ENCODE measurements around the gene PCNA.

PCNA gene

DNA sequence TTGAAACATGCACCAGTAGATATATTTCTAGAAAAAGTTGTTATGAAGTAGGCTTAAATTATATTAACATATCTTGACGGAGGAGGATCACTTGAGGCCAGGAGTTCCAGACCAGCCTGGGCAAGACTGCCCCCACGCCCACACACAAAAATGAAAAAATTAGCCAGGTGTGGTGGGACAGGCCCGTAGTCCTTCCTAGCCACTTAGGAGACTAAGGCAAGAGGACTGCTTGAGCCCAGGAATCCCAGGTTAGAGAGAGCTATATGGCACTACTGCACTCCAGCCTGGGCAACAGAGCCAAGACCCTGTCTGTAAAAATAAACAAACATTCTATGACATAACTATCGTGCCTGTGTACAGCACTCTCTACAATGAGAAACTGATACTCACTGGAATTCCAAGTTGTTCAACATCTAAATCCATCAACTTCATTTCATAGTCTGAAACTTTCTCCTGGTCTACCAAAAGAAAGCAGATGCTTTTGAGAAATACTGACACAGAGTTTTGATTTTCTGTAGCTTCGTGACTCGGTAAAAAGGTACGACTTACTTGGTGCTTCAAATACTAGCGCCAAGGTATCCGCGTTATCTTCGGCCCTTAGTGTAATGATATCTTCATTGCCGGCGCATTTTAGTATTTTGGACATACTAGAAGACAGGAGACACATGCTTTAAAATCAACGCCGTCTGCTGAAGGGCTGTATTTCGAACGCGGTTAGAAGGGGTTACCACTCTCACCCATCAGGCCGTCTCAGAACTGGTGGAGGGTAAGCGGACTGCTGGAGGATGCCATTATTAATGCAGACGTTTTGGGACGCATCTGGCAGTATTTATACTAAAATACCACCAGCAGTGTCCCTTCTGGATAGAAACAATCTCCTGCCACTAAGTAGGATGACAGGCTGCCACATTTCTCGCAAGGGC, 1.3 kb downstream of the PCNA start:
- TF ChIP-seq, protein P1, sequence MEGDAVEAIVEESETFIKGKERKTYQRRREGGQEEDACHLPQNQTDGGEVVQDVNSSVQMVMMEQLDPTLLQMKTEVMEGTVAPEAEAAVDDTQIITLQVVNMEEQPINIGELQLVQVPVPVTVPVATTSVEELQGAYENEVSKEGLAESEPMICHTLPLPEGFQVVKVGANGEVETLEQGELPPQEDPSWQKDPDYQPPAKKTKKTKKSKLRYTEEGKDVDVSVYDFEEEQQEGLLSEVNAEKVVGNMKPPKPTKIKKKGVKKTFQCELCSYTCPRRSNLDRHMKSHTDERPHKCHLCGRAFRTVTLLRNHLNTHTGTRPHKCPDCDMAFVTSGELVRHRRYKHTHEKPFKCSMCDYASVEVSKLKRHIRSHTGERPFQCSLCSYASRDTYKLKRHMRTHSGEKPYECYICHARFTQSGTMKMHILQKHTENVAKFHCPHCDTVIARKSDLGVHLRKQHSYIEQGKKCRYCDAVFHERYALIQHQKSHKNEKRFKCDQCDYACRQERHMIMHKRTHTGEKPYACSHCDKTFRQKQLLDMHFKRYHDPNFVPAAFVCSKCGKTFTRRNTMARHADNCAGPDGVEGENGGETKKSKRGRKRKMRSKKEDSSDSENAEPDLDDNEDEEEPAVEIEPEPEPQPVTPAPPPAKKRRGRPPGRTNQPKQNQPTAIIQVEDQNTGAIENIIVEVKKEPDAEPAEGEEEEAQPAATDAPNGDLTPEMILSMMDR (IDR thresholded peaks at IDR 0.05; ENCODE audit: low read depth, low read length), result no peak
- H3K4me3 ChIP-seq (replicated peaks in 1 of 2; ENCODE audit: low read depth in 2 of 2, low read length in 2 of 2), result peak overlapping the region; percentile 77 to 97
- no peak for DNase-seq (ENCODE audit: low read depth in 2 of 2)

DNA sequence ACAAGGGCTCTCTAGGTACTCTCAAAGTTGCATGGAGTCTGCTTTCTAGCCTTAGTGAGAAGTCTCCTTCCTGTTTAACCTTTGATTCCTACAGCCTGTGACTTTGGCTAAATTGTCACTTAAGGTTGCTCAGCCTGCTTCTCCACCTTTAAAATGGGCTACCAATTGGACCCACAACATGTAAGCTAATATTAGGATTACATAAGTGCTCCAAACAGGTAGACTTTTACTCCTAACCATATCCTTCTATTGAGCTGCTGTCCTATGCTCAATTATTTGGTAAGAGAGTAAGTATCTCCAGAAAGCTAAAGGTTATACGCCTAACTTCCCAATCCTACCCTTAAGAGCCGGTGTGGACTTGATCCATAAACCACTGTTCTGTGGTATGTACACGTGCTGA, 2.9 kb downstream of the PCNA start:
- TF ChIP-seq, protein P1 (IDR thresholded peaks at IDR 0.05; ENCODE audit: low read depth, low read length), result no peak
- DNase-seq (ENCODE audit: low read depth in 2 of 2), result no peak
- no peak overlapping the region for H3K4me3 ChIP-seq (replicated peaks in 1 of 2; ENCODE audit: low read depth in 2 of 2, low read length in 2 of 2)

DNA sequence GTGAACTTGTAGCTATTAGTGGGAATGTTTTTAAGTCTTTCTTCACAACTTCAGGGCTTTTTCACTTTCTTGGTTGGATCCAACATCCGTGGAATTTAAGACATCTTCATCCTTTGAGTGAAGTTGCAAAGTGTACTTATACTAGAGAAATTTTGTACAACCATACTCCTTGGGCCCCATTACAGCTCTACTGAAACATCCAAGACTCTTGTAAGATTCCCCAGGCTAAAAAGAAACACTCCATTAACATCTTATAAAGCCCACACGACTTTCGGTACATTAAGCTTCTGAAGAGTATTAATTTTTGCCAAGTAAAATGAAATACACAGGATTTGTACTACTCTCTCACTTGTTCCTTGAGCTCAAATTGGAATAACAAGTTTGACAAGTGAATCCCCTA, 5.4 kb downstream of the PCNA start:
- DNase-seq (ENCODE audit: low read depth in 2 of 2), result no peak
- TF ChIP-seq, protein P1 (IDR thresholded peaks at IDR 0.05; ENCODE audit: low read depth, low read length), result no peak
- H3K4me3 ChIP-seq (replicated peaks in 1 of 2; ENCODE audit: low read depth in 2 of 2, low read length in 2 of 2), result no peak overlapping the region

DNA sequence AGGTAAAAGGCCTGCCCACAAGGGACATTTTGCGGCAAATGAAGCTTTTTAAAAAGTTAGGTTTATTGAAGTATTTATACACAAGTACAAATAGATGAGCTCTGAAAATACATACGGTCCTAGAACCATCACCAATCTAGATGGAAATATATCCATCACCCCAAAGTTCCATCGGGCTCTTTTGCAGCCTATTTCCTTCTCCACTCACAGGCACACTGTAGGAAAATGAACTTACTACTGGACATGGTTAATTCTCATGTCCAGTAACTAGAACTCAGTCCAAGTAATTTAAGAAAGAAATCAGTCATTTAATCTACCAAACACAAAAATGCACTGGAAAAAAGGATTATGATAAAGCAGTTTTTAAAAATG, 6.2 kb downstream of the PCNA start:
- TF ChIP-seq, protein P1 (IDR thresholded peaks at IDR 0.05; ENCODE audit: low read depth, low read length), result no peak
- DNase-seq (ENCODE audit: low read depth in 2 of 2), result no peak
- H3K4me3 ChIP-seq (replicated peaks in 1 of 2; ENCODE audit: low read depth in 2 of 2, low read length in 2 of 2), result peak overlapping the region; percentile 92 to 97

DNA sequence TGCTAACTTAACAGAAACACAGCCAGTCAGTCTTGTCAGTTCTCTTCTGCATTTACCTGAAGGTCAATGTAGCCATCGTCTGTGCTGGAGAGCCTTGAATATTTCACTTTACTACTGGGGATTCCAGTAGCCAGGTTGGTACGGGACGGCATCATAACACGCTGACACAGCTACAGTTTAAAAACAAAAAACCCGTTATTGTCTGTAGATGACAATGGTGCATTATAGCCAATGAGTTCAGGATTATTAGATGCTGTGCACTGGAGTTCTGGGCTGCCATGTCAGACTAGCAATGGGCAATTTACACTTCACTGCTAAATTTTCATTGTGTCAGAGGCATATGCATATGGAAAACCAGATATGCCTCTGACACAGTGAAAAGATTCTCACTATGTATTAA, 10.5 kb downstream of the PCNA start:
- no peak for DNase-seq (ENCODE audit: low read depth in 2 of 2)
- TF ChIP-seq, protein P1 (IDR thresholded peaks at IDR 0.05; ENCODE audit: low read depth, low read length), result no peak
- no peak overlapping the region for H3K4me3 ChIP-seq (replicated peaks in 1 of 2; ENCODE audit: low read depth in 2 of 2, low read length in 2 of 2)

DNA sequence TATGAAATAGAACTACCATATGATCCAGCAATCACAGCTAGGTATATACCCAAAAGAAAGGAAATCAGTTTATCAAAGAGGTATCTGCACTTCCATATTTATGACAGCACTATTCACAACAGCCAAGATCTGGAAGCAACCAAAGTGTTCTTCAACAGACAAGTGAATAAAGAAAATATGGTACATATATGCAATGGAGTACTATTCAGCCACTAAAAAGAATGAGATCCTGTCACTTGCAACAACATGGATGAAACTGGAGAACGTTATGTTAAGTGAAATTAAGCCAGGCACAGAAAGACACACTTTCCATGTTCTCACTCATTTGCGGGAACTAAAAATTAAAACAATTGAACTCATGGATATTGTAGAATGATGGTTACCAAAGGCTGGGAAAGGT, 15.3 kb downstream of the PCNA start:
- TF ChIP-seq, protein P1 (IDR thresholded peaks at IDR 0.05; ENCODE audit: low read depth, low read length), result no peak
- DNase-seq (ENCODE audit: low read depth in 2 of 2), result no peak
- H3K4me3 ChIP-seq (replicated peaks in 1 of 2; ENCODE audit: low read depth in 2 of 2, low read length in 2 of 2), result no peak overlapping the region

Measured in cardiac fibroblast (primary cell).